22Rv1 (cell line): Measurements from ENCODE around the gene ASTN2.

Experiments
- H3K27ac ChIP-seq: fragments of 450-650 bp; 2 replicates; pipeline ENCODE4 v1.5.1; 2017
- CTCF ChIP-seq: fragments of 450-650 bp; IDR thresholded peaks from 2 replicates; pipeline ENCODE4 v1.5.1; 2017; ENCODE audit warnings: mild to moderate bottlenecking
- ZFX ChIP-seq: fragments of 450-650 bp; IDR thresholded peaks from 2 replicates; pipeline ENCODE4 v1.6.1; 2017; ENCODE audit warnings: antibody characterized with exemption, borderline replicate concordance

ASTN2 gene

GRCh38 chr9:116453785-116454184, 961.1 kb downstream of the ASTN2 start:
- TF ChIP-seq CTCF = no peak
- TF ChIP-seq ZFX = no peak
- no peak overlapping the region for H3K27ac ChIP-seq

- no peak for TF ChIP-seq CTCF
- no peak for TF ChIP-seq ZFX
- no peak overlapping the region for H3K27ac ChIP-seq
Measured at GRCh38 chr9:116452634-116453033, 962.2 kb downstream of the ASTN2 start.

- TF ChIP-seq CTCF (no peak), ZFX (no peak)
- no peak overlapping the region for H3K27ac ChIP-seq
Measured at GRCh38 chr9:116452227-116452626, 962.6 kb downstream of the ASTN2 start.

GRCh38 chr9:116451500-116452115, 963.2 kb downstream of the ASTN2 start:
- H3K27ac ChIP-seq = no peak overlapping the region
- no peak for TF ChIP-seq ZFX
- no peak for TF ChIP-seq CTCF

GRCh38 chr9:116450378-116451139, 964.3 kb downstream of the ASTN2 start:
- no peak for TF ChIP-seq CTCF
- no peak for TF ChIP-seq ZFX
- no peak overlapping the region for H3K27ac ChIP-seq

GRCh38 chr9:116449949-116450348, 964.9 kb downstream of the ASTN2 start:
- TF ChIP-seq CTCF = no peak
- TF ChIP-seq ZFX = no peak
- H3K27ac ChIP-seq = no peak overlapping the region

- no peak overlapping the region for H3K27ac ChIP-seq
- TF ChIP-seq CTCF = no peak
- TF ChIP-seq ZFX = no peak
Measured at GRCh38 chr9:116448431-116448830, 966.4 kb downstream of the ASTN2 start.
